Smooth muscle cell (in vitro differentiated cells): ENCODE results near the gene RUNX3. TPM values are rescaled to one million over a fixed set of nuclear protein-coding genes. Genes with fewer than 3 reads are reported as not detected.

Source experiments
- DNase-seq: peaks from one replicate; lab custom pipeline; 2025; ENCODE audit not compliant: unreplicated experiment; lab: John Stamatoyannopoulos, UW
- H2AFZ ChIP-seq: fragments of 200-600 bp; sonication (generic); 2 replicates; pipeline ENCODE4 v1.6.0; 2016; ENCODE audit warnings: antibody characterized with exemption, low read depth, mild to moderate bottlenecking
- H3F3A ChIP-seq: fragments of 200-600 bp; sonication (generic); 2 replicates; pipeline ENCODE4 v1.6.0; 2017; ENCODE audit warnings: antibody characterized with exemption, low read depth
- H3K27ac ChIP-seq: fragments of 200-600 bp; sonication (generic); 2 replicates; pipeline ENCODE4 v1.5.1; 2016; ENCODE audit warnings: low read depth, mild to moderate bottlenecking
- H3K27me3 ChIP-seq: fragments of 200-600 bp; sonication (generic); 2 replicates; pipeline ENCODE4 v1.6.1; 2016; ENCODE audit warnings: low read depth, mild to moderate bottlenecking
- H3K36me3 ChIP-seq: fragments of 200-600 bp; sonication (generic); 2 replicates; pipeline ENCODE4 v1.5.1; 2016; ENCODE audit warnings: low read depth
- H3K4me1 ChIP-seq: fragments of 200-600 bp; sonication (generic); 2 replicates; pipeline ENCODE4 v1.5.1; 2016; ENCODE audit warnings: low read depth
- H3K4me2 ChIP-seq: fragments of 200-600 bp; sonication (generic); 2 replicates; pipeline ENCODE4 v1.6.0; 2016; ENCODE audit warnings: mild to moderate bottlenecking
- H3K4me3 ChIP-seq: fragments of 200-600 bp; sonication (generic); 2 replicates; pipeline ENCODE4 v1.5.1; 2016; ENCODE audit warnings: mild to moderate bottlenecking
- H3K79me2 ChIP-seq: fragments of 200-600 bp; sonication (generic); 2 replicates; pipeline ENCODE4 v1.6.0; 2016; ENCODE audit warnings: low read depth, mild to moderate bottlenecking
- H3K9ac ChIP-seq: fragments of 200-600 bp; sonication (generic); 2 replicates; pipeline ENCODE4 v1.6.0; 2016; ENCODE audit warnings: low read depth
- H3K9me3 ChIP-seq: fragments of 200-600 bp; sonication (generic); replicated peaks from 2 replicates; pipeline ENCODE4 v1.5.1; 2016; ENCODE audit warnings: low read depth
- H4K20me1 ChIP-seq: fragments of 200-600 bp; sonication (generic); 2 replicates; pipeline ENCODE4 v1.6.0; 2016; ENCODE audit warnings: low read depth
- CTCF ChIP-seq: fragments of 200-600 bp; sonication (generic); IDR thresholded peaks from 2 replicates; pipeline ENCODE4 v1.5.1; 2017; ENCODE audit warnings: borderline replicate concordance, mild to moderate bottlenecking, antibody characterized with exemption; ENCODE audit not compliant: insufficient read depth, poor library complexity, severe bottlenecking
- WGBS: methylation state at CpG from one replicate; pipeline ENCODE4 v1.1.7; 2016; ENCODE audit warnings: low lambda C conversion rate; 5-methylcytosine and 5-hydroxymethylcytosine counted together
- polyA plus RNA-seq: library from polyadenylated mRNA; unstranded; fragments of >200 nt; fragmentation: Nextera tagmentation; extraction: Ambion mirVana; gene quantifications from 2 replicates; pipeline ENCODE4 v1.2.1, GENCODE V29; 2016
- total RNA-seq: library from RNA; depleted of rRNA; stranded (reverse); fragments of >200 nt; gene quantifications from 2 replicates; pipeline ENCODE4 v1.2.3, GENCODE V29; 2014

Gene RUNX3
- total and polyA plus RNA-seq, 2 experiments from 2014 or later: 4.5 to 8.2 TPM

DNA sequence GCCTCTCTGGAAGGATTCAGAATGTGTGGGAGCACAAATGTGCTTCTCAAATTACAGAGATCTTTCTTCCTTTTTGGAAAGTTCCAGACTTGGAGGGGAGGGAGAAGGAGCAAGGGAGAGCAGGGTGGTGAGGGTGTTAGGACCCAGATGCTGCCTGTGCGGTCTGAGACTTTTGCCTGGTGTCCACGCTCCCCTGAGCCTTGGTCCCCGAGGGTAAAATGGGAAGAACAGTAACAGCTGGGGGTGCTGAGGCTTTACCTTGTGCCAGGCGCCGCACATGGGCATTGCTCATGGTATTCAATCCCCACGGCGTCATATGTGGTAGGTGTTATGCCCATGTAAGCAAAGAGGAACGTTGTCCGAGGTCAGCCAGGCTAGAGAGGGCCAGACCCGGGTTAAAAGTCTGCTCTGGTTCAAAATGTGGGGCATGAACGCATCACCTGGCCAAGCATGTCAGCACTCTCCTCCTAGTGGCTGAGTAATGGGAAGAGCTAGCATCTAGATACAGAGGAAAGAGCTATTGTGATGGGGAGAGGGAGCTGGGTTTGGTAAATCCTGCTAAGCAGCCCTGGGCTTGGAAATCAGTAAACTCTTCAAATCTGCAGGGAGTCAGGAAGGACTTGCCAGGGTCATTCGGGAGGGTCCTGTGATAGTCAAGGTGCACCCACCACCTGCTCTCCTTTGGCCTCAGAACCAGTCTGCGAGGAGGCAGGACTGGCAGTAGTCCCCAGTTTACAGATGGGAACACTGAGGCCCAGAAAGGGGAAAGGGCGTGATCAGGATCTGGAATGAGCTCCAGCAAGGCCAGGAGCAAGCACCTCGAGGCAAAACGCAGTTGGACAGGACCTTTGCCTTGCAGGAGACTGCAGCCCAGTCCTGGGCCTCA is 4.5 kb upstream of the RUNX3 start:
- Histone ChIP-seq H2AFZ (no peak overlapping the region), H3K36me3 (no peaks in the 10 kb centered on the region), H3K9me3 (no peaks in the 10 kb centered on the region), H3K4me3 (no peak overlapping the region), H3F3A (peaks cover 7% of the 10 kb centered on the region), H4K20me1 (peaks cover 20% of the 10 kb centered on the region), H3K4me1 (peaks cover 11% of the 10 kb centered on the region), H3K27ac (no peak overlapping the region), H3K79me2 (no peaks in the 10 kb centered on the region), H3K4me2 (peak overlapping the region; percentile 27), H3K9ac (no peak overlapping the region), H3K27me3 (peaks cover 36% of the 10 kb centered on the region)
- no peak for DNase-seq
- WGBS: 58% methylated on average over 16 of the region's 16 CpGs
- no peak for TF ChIP-seq CTCF

GRCh38 chr1:24933468-24933867 is 3.4 kb upstream of the RUNX3 start:
- WGBS: 89% methylated on average over 12 of the region's 12 CpGs
- TF ChIP-seq CTCF: no peak
- Histone ChIP-seq H3K4me1 (peaks cover 22% of the 10 kb centered on the region), H3K36me3 (no peaks in the 10 kb centered on the region), H2AFZ (no peak overlapping the region), H3F3A (peaks cover 7% of the 10 kb centered on the region), H3K9ac (no peak overlapping the region), H3K27me3 (peaks cover 47% of the 10 kb centered on the region), H3K79me2 (no peaks in the 10 kb centered on the region), H4K20me1 (peaks cover 31% of the 10 kb centered on the region), H3K9me3 (no peaks in the 10 kb centered on the region), H3K4me2 (no peak overlapping the region), H3K4me3 (no peak overlapping the region), H3K27ac (no peak overlapping the region)
- DNase-seq: no peak

DNA sequence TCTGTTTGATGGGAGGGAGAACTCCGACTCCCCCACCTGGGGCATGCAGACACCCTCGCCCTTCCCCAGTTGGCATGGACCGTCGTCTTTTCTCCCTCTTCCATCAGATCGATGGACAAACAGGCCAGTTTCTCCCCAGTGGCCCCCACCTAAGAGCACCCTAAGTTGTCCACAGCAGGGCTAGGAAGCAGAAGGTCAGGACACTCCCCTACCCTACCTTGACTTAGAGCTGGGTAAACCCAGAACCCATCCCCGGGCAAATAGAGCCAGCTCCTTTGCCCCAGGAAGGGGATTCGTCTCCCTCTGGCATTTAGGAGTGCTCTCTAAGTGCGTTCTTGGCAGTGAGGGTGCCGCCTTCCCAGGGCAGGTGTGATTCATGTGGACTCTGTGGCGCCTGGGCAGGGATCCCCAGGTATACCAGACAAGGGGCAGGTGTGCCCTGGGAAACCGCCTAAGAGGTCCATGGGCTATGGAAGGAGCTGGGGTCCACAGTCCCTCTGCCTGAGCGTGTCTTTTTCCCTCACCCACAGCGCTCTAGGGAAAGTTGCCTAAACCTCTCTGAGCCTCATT is 2.7 kb upstream of the RUNX3 start:
- Histone ChIP-seq H4K20me1 (peaks cover 38% of the 10 kb centered on the region), H3K79me2 (no peaks in the 10 kb centered on the region), H3K9ac (no peak overlapping the region), H3F3A (peaks cover 7% of the 10 kb centered on the region), H3K4me2 (peak overlapping the region; percentile 78), H3K4me3 (no peak overlapping the region), H2AFZ (no peak overlapping the region), H3K27me3 (peaks cover 53% of the 10 kb centered on the region), H3K27ac (no peak overlapping the region), H3K9me3 (no peaks in the 10 kb centered on the region), H3K36me3 (no peaks in the 10 kb centered on the region), H3K4me1 (peaks cover 24% of the 10 kb centered on the region)
- TF ChIP-seq CTCF: no peak
- WGBS: 79% methylated on average over 13 of the region's 13 CpGs
- no peak for DNase-seq
